HEK293 (cell line): Measurements from ENCODE around the gene DUSP18.
A peak's percentile ranks its signal among the peaks of the same experiment; 100 is the strongest.

Experiments
- FEZF1 ChIP-seq: fragments of 450-650 bp; formaldehyde crosslinking; IDR thresholded peaks from 2 replicates; pipeline ENCODE4 v1.5.1; 2016; ENCODE audit warnings: missing biosample characterization, missing genetic modification characterization
- GLI4 ChIP-seq: fragments of 450-650 bp; formaldehyde crosslinking; IDR thresholded peaks from 2 replicates; pipeline ENCODE4 v1.5.1; 2016; ENCODE audit warnings: missing biosample characterization, missing genetic modification characterization
- GLIS2 ChIP-seq: fragments of 450-650 bp; formaldehyde crosslinking; IDR thresholded peaks from 2 replicates; pipeline ENCODE4 v1.5.1; 2016; ENCODE audit warnings: missing biosample characterization, missing genetic modification characterization
- HOXA7 ChIP-seq: sonication (generic); formaldehyde crosslinking; IDR thresholded peaks from 2 replicates; pipeline ENCODE4 v1.8.1; 2022; ENCODE audit warnings: missing genetic modification reagents, borderline replicate concordance
- KLF1 ChIP-seq: fragments of 450-650 bp; formaldehyde crosslinking; IDR thresholded peaks from 2 replicates; pipeline ENCODE4 v1.5.1; 2016; ENCODE audit warnings: missing biosample characterization, missing genetic modification characterization
- KLF10 ChIP-seq: fragments of 450-650 bp; IDR thresholded peaks from 2 replicates; pipeline ENCODE4 v1.5.1; 2018; ENCODE audit warnings: missing biosample characterization, mild to moderate bottlenecking, missing genetic modification characterization
- MZF1 ChIP-seq: fragments of 450-650 bp; formaldehyde crosslinking; IDR thresholded peaks from 2 replicates; pipeline ENCODE4 v1.5.1; 2017; ENCODE audit warnings: missing biosample characterization, missing genetic modification characterization, borderline replicate concordance
- OSR2 ChIP-seq: fragments of 450-650 bp; formaldehyde crosslinking; IDR thresholded peaks from 2 replicates; pipeline ENCODE4 v1.5.1; 2016; ENCODE audit warnings: missing biosample characterization, missing genetic modification characterization
- SP3 ChIP-seq: fragments of 450-650 bp; formaldehyde crosslinking; IDR thresholded peaks from 2 replicates; pipeline ENCODE4 v1.5.1; 2016; ENCODE audit warnings: missing biosample characterization, missing genetic modification characterization
- TRIM28 ChIP-seq: IDR thresholded peaks from 2 replicates; pipeline ENCODE4 v1.6.1; 2011; ENCODE audit warnings: low read length, control low read depth, borderline replicate concordance
- WT1 ChIP-seq: fragments of 450-650 bp; formaldehyde crosslinking; IDR thresholded peaks from 2 replicates; pipeline ENCODE4 v1.5.1; 2016; ENCODE audit warnings: missing biosample characterization, missing genetic modification characterization
- ZBTB6 ChIP-seq: fragments of 450-650 bp; formaldehyde crosslinking; IDR thresholded peaks from 2 replicates; pipeline ENCODE4 v1.5.1; 2017; ENCODE audit warnings: missing biosample characterization, missing genetic modification characterization
- ZNF184 ChIP-seq: fragments of 450-650 bp; IDR thresholded peaks from 2 replicates; pipeline ENCODE4 v1.5.1; 2018; ENCODE audit warnings: missing biosample characterization, mild to moderate bottlenecking, missing genetic modification characterization
- ZNF19 ChIP-seq: fragments of 450-650 bp; formaldehyde crosslinking; IDR thresholded peaks from 2 replicates; pipeline ENCODE4; 2016; ENCODE audit warnings: missing biosample characterization, missing genetic modification characterization, low read depth
- ZNF202 ChIP-seq: fragments of 450-650 bp; formaldehyde crosslinking; IDR thresholded peaks from 2 replicates; pipeline ENCODE4 v1.5.1; 2016; ENCODE audit warnings: missing biosample characterization, missing genetic modification characterization, borderline replicate concordance
- ZNF302 ChIP-seq: fragments of 450-650 bp; formaldehyde crosslinking; IDR thresholded peaks from 2 replicates; pipeline ENCODE4 v1.5.1; 2016; ENCODE audit warnings: missing biosample characterization, missing genetic modification characterization, low read depth
- ZNF324 ChIP-seq: fragments of 450-650 bp; formaldehyde crosslinking; IDR thresholded peaks from 2 replicates; pipeline ENCODE4 v1.5.1; 2016; ENCODE audit warnings: missing biosample characterization, missing genetic modification characterization
- ZNF37A ChIP-seq: fragments of 450-650 bp; IDR thresholded peaks from 2 replicates; pipeline ENCODE4 v1.5.1; 2018; ENCODE audit warnings: missing biosample characterization, missing genetic modification characterization
- ZNF391 ChIP-seq: fragments of 450-650 bp; formaldehyde crosslinking; IDR thresholded peaks from 2 replicates; pipeline ENCODE4 v1.5.1; 2016; ENCODE audit warnings: low read depth, missing biosample characterization, missing genetic modification characterization, borderline replicate concordance
- ZNF404 ChIP-seq: fragments of 450-650 bp; formaldehyde crosslinking; IDR thresholded peaks from 2 replicates; pipeline ENCODE4 v1.5.1; 2017; ENCODE audit warnings: missing biosample characterization, missing genetic modification characterization
- ZNF473 ChIP-seq: fragments of 450-650 bp; formaldehyde crosslinking; IDR thresholded peaks from 2 replicates; pipeline ENCODE4 v1.5.1; 2017; ENCODE audit warnings: missing biosample characterization, missing genetic modification characterization
- ZNF585B ChIP-seq: fragments of 450-650 bp; formaldehyde crosslinking; IDR thresholded peaks from 2 replicates; pipeline ENCODE4 v1.5.1; 2016; ENCODE audit warnings: missing biosample characterization, missing genetic modification characterization
- ZNF623 ChIP-seq: fragments of 450-650 bp; formaldehyde crosslinking; IDR thresholded peaks from 2 replicates; pipeline ENCODE4 v1.5.1; 2016; ENCODE audit warnings: missing biosample characterization, missing genetic modification characterization
- ZNF624 ChIP-seq: fragments of 450-650 bp; formaldehyde crosslinking; IDR thresholded peaks from 2 replicates; pipeline ENCODE4 v1.5.1; 2017; ENCODE audit warnings: missing biosample characterization, missing genetic modification characterization
- ZNF639 ChIP-seq: fragments of 450-650 bp; formaldehyde crosslinking; IDR thresholded peaks from 2 replicates; pipeline ENCODE4 v1.5.1; 2016; ENCODE audit warnings: missing biosample characterization, missing genetic modification characterization
- ZNF664 ChIP-seq: fragments of 450-650 bp; formaldehyde crosslinking; IDR thresholded peaks from 2 replicates; pipeline ENCODE4 v1.5.1; 2016; ENCODE audit warnings: missing biosample characterization, missing genetic modification characterization
- ZNF677 ChIP-seq: fragments of 450-650 bp; IDR thresholded peaks from 2 replicates; pipeline ENCODE4 v1.5.0; 2018; ENCODE audit warnings: missing biosample characterization, mild to moderate bottlenecking, missing genetic modification characterization, moderate library complexity
- ZNF792 ChIP-seq: fragments of 450-650 bp; formaldehyde crosslinking; IDR thresholded peaks from 2 replicates; pipeline ENCODE4 v1.5.1; 2016; ENCODE audit warnings: missing biosample characterization, missing genetic modification characterization
- ZSCAN16 ChIP-seq: fragments of 450-650 bp; formaldehyde crosslinking; IDR thresholded peaks from 2 replicates; pipeline ENCODE4 v1.5.1; 2016; ENCODE audit warnings: missing biosample characterization, missing genetic modification characterization
- ZSCAN23 ChIP-seq: fragments of 450-650 bp; formaldehyde crosslinking; IDR thresholded peaks from 2 replicates; pipeline ENCODE4 v1.5.1; 2016; ENCODE audit warnings: missing biosample characterization, missing genetic modification characterization
- TF ChIP-seq, protein P1 (sequence below): fragments of 450-650 bp; formaldehyde crosslinking; IDR thresholded peaks from 2 replicates; pipeline ENCODE4 v1.5.1; 2017; ENCODE audit warnings: missing biosample characterization, missing genetic modification characterization
- TF ChIP-seq, protein P2 (sequence below): fragments of 450-650 bp; formaldehyde crosslinking; IDR thresholded peaks from 2 replicates; pipeline ENCODE4 v1.5.1; 2016; ENCODE audit warnings: missing biosample characterization, missing genetic modification characterization
- TF ChIP-seq, protein P3 (sequence below): fragments of 450-650 bp; formaldehyde crosslinking; IDR thresholded peaks from 2 replicates; pipeline ENCODE4 v1.5.1; 2016; ENCODE audit warnings: missing biosample characterization, missing genetic modification characterization

The DUSP18 gene

GRCh38 chr22:30667494-30668385, at the start of gene DUSP18 (continued):
- TF ChIP-seq ZNF623 (tag by site-specific recombination) (no peak), HOXA7 (CRISPR knock-in tag) (no peak), TRIM28 (no peak; the same call in 1 of the 2 replicates), WT1 (tag by site-specific recombination) (no peak; the same call in 1 of the 2 replicates), ZNF792 (no peak), FEZF1 (tag by site-specific recombination) (no peak), ZNF664 (tag by site-specific recombination) (no peak), ZNF585B (tag by site-specific recombination) (no peak), ZNF404 (tag by site-specific recombination) (no peak), ZNF624 (tag by site-specific recombination) (no peak), ZNF37A (tag by site-specific recombination) (no peak), ZSCAN23 (no peak), ZNF677 (tag by site-specific recombination) (no peak), OSR2 (tag by site-specific recombination) (no peak), KLF10 (tag by site-specific recombination) (no peak; the same call in 1 of the 2 replicates), ZNF19 (tag by site-specific recombination) (no peak), ZNF639 (tag by site-specific recombination) (no peak), ZNF324 (tag by site-specific recombination) (0 out of 2 replicates have a peak, but pooled peaks have one; percentile 39), SP3 (tag by site-specific recombination) (peak; percentile 78), ZNF391 (tag by site-specific recombination) (peak; percentile 52; the same call in 1 of the 2 replicates), ZBTB6 (tag by site-specific recombination) (peak; percentile 80), ZNF202 (no peak), ZSCAN16 (tag by site-specific recombination) (no peak), GLIS2 (tag by site-specific recombination) (peak; percentile 43; the same call in 1 of the 2 replicates), GLI4 (tag by site-specific recombination) (no peak), ZNF302 (tag by site-specific recombination) (no peak), ZNF184 (no peak), MZF1 (tag by site-specific recombination) (no peak), KLF1 (tag by site-specific recombination) (peak; percentile 83), ZNF473 (no peak)
- TF ChIP-seq, protein P1, sequence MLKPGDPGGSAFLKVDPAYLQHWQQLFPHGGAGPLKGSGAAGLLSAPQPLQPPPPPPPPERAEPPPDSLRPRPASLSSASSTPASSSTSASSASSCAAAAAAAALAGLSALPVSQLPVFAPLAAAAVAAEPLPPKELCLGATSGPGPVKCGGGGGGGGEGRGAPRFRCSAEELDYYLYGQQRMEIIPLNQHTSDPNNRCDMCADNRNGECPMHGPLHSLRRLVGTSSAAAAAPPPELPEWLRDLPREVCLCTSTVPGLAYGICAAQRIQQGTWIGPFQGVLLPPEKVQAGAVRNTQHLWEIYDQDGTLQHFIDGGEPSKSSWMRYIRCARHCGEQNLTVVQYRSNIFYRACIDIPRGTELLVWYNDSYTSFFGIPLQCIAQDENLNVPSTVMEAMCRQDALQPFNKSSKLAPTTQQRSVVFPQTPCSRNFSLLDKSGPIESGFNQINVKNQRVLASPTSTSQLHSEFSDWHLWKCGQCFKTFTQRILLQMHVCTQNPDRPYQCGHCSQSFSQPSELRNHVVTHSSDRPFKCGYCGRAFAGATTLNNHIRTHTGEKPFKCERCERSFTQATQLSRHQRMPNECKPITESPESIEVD (tag by site-specific recombination): no peak
- TF ChIP-seq, protein P2, sequence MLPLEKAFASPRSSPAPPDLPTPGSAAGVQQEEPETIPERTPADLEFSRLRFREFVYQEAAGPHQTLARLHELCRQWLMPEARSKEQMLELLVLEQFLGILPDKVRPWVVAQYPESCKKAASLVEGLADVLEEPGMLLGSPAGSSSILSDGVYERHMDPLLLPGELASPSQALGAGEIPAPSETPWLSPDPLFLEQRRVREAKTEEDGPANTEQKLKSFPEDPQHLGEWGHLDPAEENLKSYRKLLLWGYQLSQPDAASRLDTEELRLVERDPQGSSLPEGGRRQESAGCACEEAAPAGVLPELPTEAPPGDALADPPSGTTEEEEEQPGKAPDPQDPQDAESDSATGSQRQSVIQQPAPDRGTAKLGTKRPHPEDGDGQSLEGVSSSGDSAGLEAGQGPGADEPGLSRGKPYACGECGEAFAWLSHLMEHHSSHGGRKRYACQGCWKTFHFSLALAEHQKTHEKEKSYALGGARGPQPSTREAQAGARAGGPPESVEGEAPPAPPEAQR (tag by site-specific recombination): no peak
- TF ChIP-seq, protein P3, sequence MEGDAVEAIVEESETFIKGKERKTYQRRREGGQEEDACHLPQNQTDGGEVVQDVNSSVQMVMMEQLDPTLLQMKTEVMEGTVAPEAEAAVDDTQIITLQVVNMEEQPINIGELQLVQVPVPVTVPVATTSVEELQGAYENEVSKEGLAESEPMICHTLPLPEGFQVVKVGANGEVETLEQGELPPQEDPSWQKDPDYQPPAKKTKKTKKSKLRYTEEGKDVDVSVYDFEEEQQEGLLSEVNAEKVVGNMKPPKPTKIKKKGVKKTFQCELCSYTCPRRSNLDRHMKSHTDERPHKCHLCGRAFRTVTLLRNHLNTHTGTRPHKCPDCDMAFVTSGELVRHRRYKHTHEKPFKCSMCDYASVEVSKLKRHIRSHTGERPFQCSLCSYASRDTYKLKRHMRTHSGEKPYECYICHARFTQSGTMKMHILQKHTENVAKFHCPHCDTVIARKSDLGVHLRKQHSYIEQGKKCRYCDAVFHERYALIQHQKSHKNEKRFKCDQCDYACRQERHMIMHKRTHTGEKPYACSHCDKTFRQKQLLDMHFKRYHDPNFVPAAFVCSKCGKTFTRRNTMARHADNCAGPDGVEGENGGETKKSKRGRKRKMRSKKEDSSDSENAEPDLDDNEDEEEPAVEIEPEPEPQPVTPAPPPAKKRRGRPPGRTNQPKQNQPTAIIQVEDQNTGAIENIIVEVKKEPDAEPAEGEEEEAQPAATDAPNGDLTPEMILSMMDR (tag by site-specific recombination): peak; percentile 51
